ENCODE measurements around the gene KRT71.
A peak's percentile ranks its signal among the peaks of the same experiment; 100 is the strongest.

Gene KRT71

DNA sequence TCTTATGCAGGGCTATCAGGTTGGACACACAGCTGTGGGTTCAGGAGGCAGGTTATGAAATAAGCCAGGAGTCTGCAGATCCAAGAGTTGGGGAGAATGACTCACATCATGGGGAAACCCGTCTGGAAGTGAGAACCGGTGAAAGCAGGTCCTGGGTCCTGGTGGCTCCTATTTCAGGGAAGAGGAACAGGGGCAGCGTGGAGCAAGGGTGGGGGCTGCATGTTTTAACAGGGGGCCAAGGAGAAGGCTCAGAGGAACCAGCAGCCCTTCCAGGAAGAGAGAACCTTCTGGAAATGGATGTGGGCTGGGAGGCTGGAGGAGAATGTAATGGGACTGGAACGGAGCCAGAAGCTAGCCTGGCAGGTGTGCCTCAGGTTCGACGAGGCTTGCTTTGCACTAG, 28.5 kb upstream of the KRT71 start:
- H3K9ac ChIP-seq (ENCODE audit: low read depth, low read length, poor library complexity, severe bottlenecking) = no peak overlapping the region
- H3K9me3 ChIP-seq (ENCODE audit: insufficient read depth, low read depth, low read length) = no peaks in the 10 kb centered on the region
- H3F3A ChIP-seq (ENCODE audit: low read depth) = no peaks in the 10 kb centered on the region
- H3K4me1 ChIP-seq (ENCODE audit: insufficient read depth, low read length, poor library complexity, severe bottlenecking) = peaks cover 27% of the 10 kb centered on the region
- H4K20me1 ChIP-seq (ENCODE audit: insufficient read depth, low read length, poor library complexity, severe bottlenecking) = no peaks in the 10 kb centered on the region
- TF ChIP-seq, protein P1, sequence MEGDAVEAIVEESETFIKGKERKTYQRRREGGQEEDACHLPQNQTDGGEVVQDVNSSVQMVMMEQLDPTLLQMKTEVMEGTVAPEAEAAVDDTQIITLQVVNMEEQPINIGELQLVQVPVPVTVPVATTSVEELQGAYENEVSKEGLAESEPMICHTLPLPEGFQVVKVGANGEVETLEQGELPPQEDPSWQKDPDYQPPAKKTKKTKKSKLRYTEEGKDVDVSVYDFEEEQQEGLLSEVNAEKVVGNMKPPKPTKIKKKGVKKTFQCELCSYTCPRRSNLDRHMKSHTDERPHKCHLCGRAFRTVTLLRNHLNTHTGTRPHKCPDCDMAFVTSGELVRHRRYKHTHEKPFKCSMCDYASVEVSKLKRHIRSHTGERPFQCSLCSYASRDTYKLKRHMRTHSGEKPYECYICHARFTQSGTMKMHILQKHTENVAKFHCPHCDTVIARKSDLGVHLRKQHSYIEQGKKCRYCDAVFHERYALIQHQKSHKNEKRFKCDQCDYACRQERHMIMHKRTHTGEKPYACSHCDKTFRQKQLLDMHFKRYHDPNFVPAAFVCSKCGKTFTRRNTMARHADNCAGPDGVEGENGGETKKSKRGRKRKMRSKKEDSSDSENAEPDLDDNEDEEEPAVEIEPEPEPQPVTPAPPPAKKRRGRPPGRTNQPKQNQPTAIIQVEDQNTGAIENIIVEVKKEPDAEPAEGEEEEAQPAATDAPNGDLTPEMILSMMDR (conservative IDR thresholded peaks at IDR 0.05; ENCODE audit: low read length) = no peak
- no peak for TF ChIP-seq EZH2phosphoT487 (IDR thresholded peaks at IDR 0.05; ENCODE audit: borderline replicate concordance)
- H3K4me2 ChIP-seq (ENCODE audit: low read depth, low read length, poor library complexity, severe bottlenecking) = no peak overlapping the region
- H3K79me2 ChIP-seq (ENCODE audit: insufficient read depth, low read length) = no peaks in the 10 kb centered on the region
- no peak overlapping the region for H2AFZ ChIP-seq (ENCODE audit: low read length)
- no peak overlapping the region for H3K4me3 ChIP-seq (ENCODE audit: low read length, poor library complexity, severe bottlenecking)
- H3K27me3 ChIP-seq (ENCODE audit: insufficient read depth, low read length, poor library complexity, severe bottlenecking) = no peaks in the 10 kb centered on the region
- H3K9me2 ChIP-seq (replicated peaks; ENCODE audit: low read depth, low read length) = no peaks in the 10 kb centered on the region
- H3K36me3 ChIP-seq (ENCODE audit: insufficient read depth, low read length) = no peaks in the 10 kb centered on the region

DNA sequence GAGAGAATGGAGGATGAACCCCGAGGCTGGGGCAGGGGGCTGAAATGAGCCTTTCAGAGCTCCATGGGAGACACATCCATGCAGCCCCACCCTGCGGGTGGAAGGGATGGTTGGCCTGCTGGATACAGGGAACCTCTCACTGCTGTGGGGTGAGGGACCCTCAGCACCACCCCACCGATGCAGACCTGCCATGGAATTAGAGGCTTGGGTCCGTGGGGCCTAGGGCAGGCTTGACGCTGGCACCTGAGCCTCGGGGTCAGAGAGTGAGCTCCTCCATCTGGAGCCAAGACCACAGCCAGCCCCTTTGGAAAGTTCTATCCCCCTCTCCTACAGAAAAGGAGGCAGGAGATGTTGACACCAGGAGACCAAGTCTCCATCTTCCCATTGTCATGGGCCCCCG, 28.1 kb upstream of the KRT71 start:
- no peaks in the 10 kb centered on the region for H3K27me3 ChIP-seq (ENCODE audit: insufficient read depth, low read length, poor library complexity, severe bottlenecking)
- no peaks in the 10 kb centered on the region for H3K79me2 ChIP-seq (ENCODE audit: insufficient read depth, low read length)
- H4K20me1 ChIP-seq (ENCODE audit: insufficient read depth, low read length, poor library complexity, severe bottlenecking) = no peaks in the 10 kb centered on the region
- H2AFZ ChIP-seq (ENCODE audit: low read length) = no peak overlapping the region; the same call in 1 of the 2 replicates
- no peak overlapping the region for H3K4me3 ChIP-seq (ENCODE audit: low read length, poor library complexity, severe bottlenecking)
- H3K4me1 ChIP-seq (ENCODE audit: insufficient read depth, low read length, poor library complexity, severe bottlenecking) = peaks cover 23% of the 10 kb centered on the region
- no peaks in the 10 kb centered on the region for H3K36me3 ChIP-seq (ENCODE audit: insufficient read depth, low read length)
- no peak overlapping the region for H3K4me2 ChIP-seq (ENCODE audit: low read depth, low read length, poor library complexity, severe bottlenecking)
- H3K9ac ChIP-seq (ENCODE audit: low read depth, low read length, poor library complexity, severe bottlenecking) = no peak overlapping the region
- no peaks in the 10 kb centered on the region for H3K9me2 ChIP-seq (replicated peaks; ENCODE audit: low read depth, low read length)
- H3K9me3 ChIP-seq (ENCODE audit: insufficient read depth, low read depth, low read length) = no peaks in the 10 kb centered on the region
- H3F3A ChIP-seq (ENCODE audit: low read depth) = no peaks in the 10 kb centered on the region
- TF ChIP-seq EZH2phosphoT487 (IDR thresholded peaks at IDR 0.05; ENCODE audit: borderline replicate concordance) = no peak
- TF ChIP-seq, protein P1 (conservative IDR thresholded peaks at IDR 0.05; ENCODE audit: low read length) = no peak

DNA sequence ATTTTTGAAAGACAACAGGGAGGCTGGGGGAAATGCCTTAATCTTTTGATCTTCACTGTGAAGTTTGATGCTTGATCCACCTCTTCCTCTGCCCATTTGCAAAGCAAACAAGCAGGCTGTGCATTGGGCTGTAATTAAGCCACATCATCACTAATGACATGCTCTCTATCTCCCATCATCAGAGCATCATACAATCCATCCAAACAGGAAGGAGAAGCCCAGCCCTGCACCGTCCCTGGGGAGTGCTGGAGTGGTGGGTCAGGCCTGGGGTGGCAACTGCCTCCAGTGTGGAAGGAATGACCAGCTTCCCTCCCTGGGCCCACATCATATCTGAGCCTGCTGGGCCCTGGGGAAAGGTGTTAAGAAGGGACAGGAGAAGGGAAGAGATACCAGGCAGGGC, 27.6 kb upstream of the KRT71 start:
- TF ChIP-seq, protein P1 (conservative IDR thresholded peaks at IDR 0.05; ENCODE audit: low read length) = no peak
- no peak for TF ChIP-seq EZH2phosphoT487 (IDR thresholded peaks at IDR 0.05; ENCODE audit: borderline replicate concordance)

More for the DNA sequence above, 27.6 kb upstream of the KRT71 start:
- Histone ChIP-seq H3K4me3 (ENCODE audit: low read length, poor library complexity, severe bottlenecking) (no peak overlapping the region), H3K4me1 (ENCODE audit: insufficient read depth, low read length, poor library complexity, severe bottlenecking) (peaks cover 17% of the 10 kb centered on the region), H3K79me2 (ENCODE audit: insufficient read depth, low read length) (no peaks in the 10 kb centered on the region), H2AFZ (ENCODE audit: low read length) (no peak overlapping the region; the same call in 1 of the 2 replicates), H3K9ac (ENCODE audit: low read depth, low read length, poor library complexity, severe bottlenecking) (peak overlapping the region; percentile 20), H3K9me3 (ENCODE audit: insufficient read depth, low read depth, low read length) (no peaks in the 10 kb centered on the region), H3K27me3 (ENCODE audit: insufficient read depth, low read length, poor library complexity, severe bottlenecking) (no peaks in the 10 kb centered on the region), H3K36me3 (ENCODE audit: insufficient read depth, low read length) (no peaks in the 10 kb centered on the region), H3F3A (ENCODE audit: low read depth) (no peaks in the 10 kb centered on the region), H3K9me2 (replicated peaks; ENCODE audit: low read depth, low read length) (no peaks in the 10 kb centered on the region), H4K20me1 (ENCODE audit: insufficient read depth, low read length, poor library complexity, severe bottlenecking) (no peaks in the 10 kb centered on the region), H3K4me2 (ENCODE audit: low read depth, low read length, poor library complexity, severe bottlenecking) (peak overlapping the region; percentile 13)

Data from Loucy (cell line).